T47D (cell line): ENCODE data around the gene RNF126.

Experiments used
- DNase-seq, 2 experiments: peaks; one replicate each; pipeline versions ENCODE4 v3.0.0 to v3.0.0-alpha.2; 2011 to 2012; ENCODE audit warnings: low read depth in 1 of 2, low spot score in 1 of 2
- JUND ChIP-seq: IDR thresholded peaks from 2 replicates; pipeline ENCODE4 v1.6.1; 2012; ENCODE audit warnings: low read depth
- in situ Hi-C: cut with HindIII; loops from 2 replicates; pipeline ENCODE4 v1.10.0; 2016; ENCODE audit warnings: low sequenced_read_pairs, low pct_unique_long_range_greater_than_20kb

Gene RNF126

GRCh38 chr19:644363-644762 is 18.7 kb downstream of the RNF126 start:
- in situ Hi-C loops, result no loop called here
- DNase-seq, result no peak
- no peak for TF ChIP-seq JUND

- in situ Hi-C loops, result no loop called here
- no peak for TF ChIP-seq JUND
Observed at GRCh38 chr19:643736-644135, 19.3 kb downstream of the RNF126 start.

GRCh38 chr19:642767-643727 is 20.0 kb downstream of the RNF126 start:
- DNase-seq, result no peak
- TF ChIP-seq JUND, result no peak
- in situ Hi-C loops, result no loop called here

More at GRCh38 chr19:643736-644135, 19.3 kb downstream of the RNF126 start:
- DNase-seq, result no peak

GRCh38 chr19:641702-642101 is 21.3 kb downstream of the RNF126 start:
- in situ Hi-C loops, result no loop called here
- DNase-seq, result no peak
- no peak for TF ChIP-seq JUND

- TF ChIP-seq JUND, result no peak
- in situ Hi-C loops, result no loop called here
- DNase-seq, result no peak
Observed at GRCh38 chr19:640606-641189, 22.3 kb downstream of the RNF126 start.

GRCh38 chr19:640161-640558 is 22.9 kb downstream of the RNF126 start:
- no peak for DNase-seq
- no peak for TF ChIP-seq JUND
- in situ Hi-C loops, result no loop called here

- in situ Hi-C loops, result no loop called here
- peak; percentile 89 to 93 for DNase-seq
- TF ChIP-seq JUND, result no peak
Observed at GRCh38 chr19:639253-640160, 23.5 kb downstream of the RNF126 start, which contains the start of gene FGF22. TSS of gene FGF22 (plus strand) at chr19:639879. CDS start at chr19:639926, 47 bp downstream.

- in situ Hi-C loops, result no loop called here
- TF ChIP-seq JUND, result no peak
- no peak for DNase-seq
Observed at GRCh38 chr19:638906-639252, 24.1 kb downstream of the RNF126 start.

GRCh38 chr19:634975-635652 is 27.9 kb downstream of the RNF126 start:
- no peak for DNase-seq
- in situ Hi-C loops, result no loop called here
- TF ChIP-seq JUND, result no peak

- in situ Hi-C loops, result no loop called here
- TF ChIP-seq JUND, result no peak
- no peak for DNase-seq
Observed at GRCh38 chr19:633786-634639, 29.0 kb downstream of the RNF126 start.

- in situ Hi-C loops, result no loop called here
- TF ChIP-seq JUND, result no peak
- peak; percentile 97 to 100 for DNase-seq
Observed at GRCh38 chr19:633068-633785, 29.8 kb downstream of the RNF126 start, which contains the start of gene POLRMT. TSS of gene POLRMT (minus strand) at chr19:633537. CDS start at chr19:633512, 25 bp downstream.
